Measurements from ENCODE around the gene NGLY1.

DNA sequence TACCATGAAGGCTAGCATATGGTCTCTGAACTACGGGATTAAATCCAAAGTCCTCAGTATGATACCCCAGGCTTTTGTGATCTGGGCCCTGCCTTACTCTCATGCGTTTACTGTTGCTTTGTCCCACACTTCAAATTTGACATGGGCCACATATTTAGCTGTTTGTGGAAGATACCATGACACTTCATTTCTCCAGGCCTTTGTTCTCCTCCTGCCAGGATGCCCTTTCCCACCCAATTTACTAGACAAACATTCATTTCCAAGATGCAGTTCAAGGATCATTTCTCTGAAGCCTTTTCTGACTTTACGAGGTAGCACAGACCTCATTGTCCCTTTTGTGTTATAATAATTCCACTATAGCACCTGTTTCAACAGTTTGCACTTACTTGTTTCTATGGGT is 4.4 kb upstream of the NGLY1 start:
- no peak for TF ChIP-seq POLR2A (IDR thresholded peaks at IDR 0.05; ENCODE audit: low read depth)
- no peak for TF ChIP-seq CTCF (IDR thresholded peaks at IDR 0.05)
- no peak for TF ChIP-seq POLR2AphosphoS5 (IDR thresholded peaks at IDR 0.05)
